ENCODE data around the gene LLGL1. TPM values are rescaled to one million over a fixed set of nuclear protein-coding genes. Genes with fewer than 3 reads are reported as not detected.

The LLGL1 gene
- total RNA-seq, 1 donor from 2014 or later: 70.5 TPM

DNA sequence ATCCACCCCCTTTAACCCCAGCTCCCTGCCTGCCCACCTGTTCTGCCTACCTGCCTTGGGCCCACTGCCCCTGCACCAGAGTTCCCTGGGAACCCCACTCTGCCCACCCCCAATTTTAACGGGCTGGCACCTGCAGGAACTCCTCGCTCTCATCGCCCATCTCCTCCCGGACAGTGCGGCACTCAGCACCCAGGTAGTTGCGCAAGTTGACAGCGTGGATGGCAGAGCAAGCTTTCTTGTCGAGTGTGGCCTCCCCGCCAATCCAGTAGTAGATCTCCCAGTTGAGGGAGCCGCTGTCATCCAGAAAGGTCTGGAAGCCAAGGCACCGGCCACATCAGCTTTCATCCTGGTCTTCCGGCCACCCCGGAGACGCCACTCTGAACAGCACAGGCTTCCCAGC, 25.3 kb downstream of the LLGL1 start:
- Histone ChIP-seq H3K36me3 (no peaks in the 10 kb centered on the region), H3K27ac (no peak overlapping the region), H3K4me2 (no peak overlapping the region), H3K9ac (no peak overlapping the region), H3K9me3 (ENCODE audit: low read depth) (no peaks in the 10 kb centered on the region), H3K27me3 (no peaks in the 10 kb centered on the region), H3K4me3 (no peak overlapping the region), H3K4me1 (peaks cover 9% of the 10 kb centered on the region), H2AFZ (replicated peaks) (no peak overlapping the region), H3K79me2 (ENCODE audit: low read depth) (no peaks in the 10 kb centered on the region), H4K20me1 (ENCODE audit: low read depth) (peaks cover 44% of the 10 kb centered on the region), H3F3A (ENCODE audit: low read depth) (peaks cover 27% of the 10 kb centered on the region)
- H3K4me3 Mint-ChIP-seq: no peak overlapping the region
- H3K27me3 Mint-ChIP-seq (ENCODE audit: insufficient read depth, low read depth): peaks cover 8% of the 10 kb centered on the region
- peaks cover 7% of the 10 kb centered on the region for H3K36me3 Mint-ChIP-seq
- H3K27ac Mint-ChIP-seq: no peak overlapping the region
- no peak for TF ChIP-seq EZH2phosphoT487 (IDR thresholded peaks at IDR 0.05)
- TF ChIP-seq, protein P1, sequence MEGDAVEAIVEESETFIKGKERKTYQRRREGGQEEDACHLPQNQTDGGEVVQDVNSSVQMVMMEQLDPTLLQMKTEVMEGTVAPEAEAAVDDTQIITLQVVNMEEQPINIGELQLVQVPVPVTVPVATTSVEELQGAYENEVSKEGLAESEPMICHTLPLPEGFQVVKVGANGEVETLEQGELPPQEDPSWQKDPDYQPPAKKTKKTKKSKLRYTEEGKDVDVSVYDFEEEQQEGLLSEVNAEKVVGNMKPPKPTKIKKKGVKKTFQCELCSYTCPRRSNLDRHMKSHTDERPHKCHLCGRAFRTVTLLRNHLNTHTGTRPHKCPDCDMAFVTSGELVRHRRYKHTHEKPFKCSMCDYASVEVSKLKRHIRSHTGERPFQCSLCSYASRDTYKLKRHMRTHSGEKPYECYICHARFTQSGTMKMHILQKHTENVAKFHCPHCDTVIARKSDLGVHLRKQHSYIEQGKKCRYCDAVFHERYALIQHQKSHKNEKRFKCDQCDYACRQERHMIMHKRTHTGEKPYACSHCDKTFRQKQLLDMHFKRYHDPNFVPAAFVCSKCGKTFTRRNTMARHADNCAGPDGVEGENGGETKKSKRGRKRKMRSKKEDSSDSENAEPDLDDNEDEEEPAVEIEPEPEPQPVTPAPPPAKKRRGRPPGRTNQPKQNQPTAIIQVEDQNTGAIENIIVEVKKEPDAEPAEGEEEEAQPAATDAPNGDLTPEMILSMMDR (IDR thresholded peaks at IDR 0.05): no peak
- TF ChIP-seq EZH2 (IDR thresholded peaks at IDR 0.05): no peak
- no peaks in the 10 kb centered on the region for H3K9me3 Mint-ChIP-seq
- peaks cover 18% of the 10 kb centered on the region for H3K4me1 Mint-ChIP-seq
- no peak for DNase-seq (ENCODE audit: low spot score)

DNA sequence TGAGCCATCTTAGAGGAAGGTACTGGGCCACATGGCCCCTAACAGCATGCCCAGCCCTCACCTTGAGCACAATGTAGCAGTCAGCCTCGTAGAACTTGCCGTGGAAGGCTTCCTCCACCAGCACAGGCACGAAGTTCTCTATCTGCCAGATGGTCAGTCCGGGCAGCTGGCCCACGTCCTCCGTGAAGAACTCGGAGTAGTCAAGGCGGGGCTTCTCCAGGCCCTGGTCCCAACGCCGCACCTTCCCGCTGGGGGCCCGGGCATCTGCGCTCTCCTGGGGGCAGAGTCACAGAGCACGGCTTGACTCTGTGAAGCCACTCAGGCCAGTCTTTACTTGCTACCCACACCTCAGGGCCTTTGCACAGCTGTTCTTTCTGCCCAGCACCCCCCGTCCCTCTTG, 25.8 kb downstream of the LLGL1 start:
- Histone ChIP-seq H3F3A (ENCODE audit: low read depth) (peaks cover 27% of the 10 kb centered on the region), H4K20me1 (ENCODE audit: low read depth) (peaks cover 44% of the 10 kb centered on the region), H3K79me2 (ENCODE audit: low read depth) (peaks cover 1% of the 10 kb centered on the region), H3K4me1 (peaks cover 9% of the 10 kb centered on the region), H2AFZ (replicated peaks) (no peak overlapping the region), H3K36me3 (no peaks in the 10 kb centered on the region), H3K27me3 (no peaks in the 10 kb centered on the region), H3K27ac (no peak overlapping the region), H3K9me3 (ENCODE audit: low read depth) (no peaks in the 10 kb centered on the region), H3K4me2 (no peak overlapping the region), H3K9ac (no peak overlapping the region), H3K4me3 (no peak overlapping the region)
- Mint-ChIP-seq H3K27ac (no peak overlapping the region), H3K4me3 (no peak overlapping the region), H3K36me3 (peaks cover 9% of the 10 kb centered on the region), H3K4me1 (peaks cover 21% of the 10 kb centered on the region), H3K27me3 (ENCODE audit: insufficient read depth, low read depth) (peaks cover 8% of the 10 kb centered on the region), H3K9me3 (no peaks in the 10 kb centered on the region)
- TF ChIP-seq EZH2phosphoT487 (IDR thresholded peaks at IDR 0.05) (no peak), EZH2 (IDR thresholded peaks at IDR 0.05) (no peak)
- TF ChIP-seq, protein P1 (IDR thresholded peaks at IDR 0.05): no peak
- no peak for DNase-seq (ENCODE audit: low spot score)

DNA sequence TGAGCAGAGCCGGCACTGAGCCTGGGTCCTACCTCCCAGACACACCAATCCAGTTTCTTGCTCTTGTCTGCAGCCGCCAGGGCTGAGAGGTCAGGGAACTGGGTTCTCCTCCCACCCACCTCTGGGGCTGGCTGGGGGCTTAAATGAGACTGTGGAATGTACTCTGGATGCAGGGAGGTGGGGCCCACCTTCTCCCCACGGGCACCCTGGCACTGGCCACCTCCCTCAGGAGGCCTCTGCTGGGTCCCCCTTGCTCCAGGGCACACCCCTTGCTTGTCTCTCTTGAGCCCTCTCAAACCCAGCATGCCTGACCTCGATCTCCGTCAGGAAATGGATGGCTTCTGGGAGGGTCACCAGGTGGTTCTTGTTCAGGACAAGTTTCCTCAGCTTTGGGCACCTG, 26.7 kb downstream of the LLGL1 start:
- H3K4me1 Mint-ChIP-seq: peaks cover 22% of the 10 kb centered on the region
- peaks cover 44% of the 10 kb centered on the region for H4K20me1 ChIP-seq (ENCODE audit: low read depth)
- H2AFZ ChIP-seq (replicated peaks): no peak overlapping the region
- H3K27ac ChIP-seq: no peak overlapping the region
- H3K4me3 ChIP-seq: no peak overlapping the region
- H3K27me3 Mint-ChIP-seq (ENCODE audit: insufficient read depth, low read depth): peaks cover 9% of the 10 kb centered on the region
- H3K27ac Mint-ChIP-seq: no peak overlapping the region
- no peaks in the 10 kb centered on the region for H3K9me3 Mint-ChIP-seq
- no peaks in the 10 kb centered on the region for H3K27me3 ChIP-seq
- peaks cover 8% of the 10 kb centered on the region for H3K36me3 Mint-ChIP-seq
- H3K9ac ChIP-seq: no peak overlapping the region
- peaks cover 5% of the 10 kb centered on the region for H3K4me1 ChIP-seq
- no peak overlapping the region for H3K4me2 ChIP-seq
- no peaks in the 10 kb centered on the region for H3K36me3 ChIP-seq
- H3K9me3 ChIP-seq (ENCODE audit: low read depth): no peaks in the 10 kb centered on the region
- no peak for DNase-seq (ENCODE audit: low spot score)
- no peak for TF ChIP-seq EZH2 (IDR thresholded peaks at IDR 0.05)
- TF ChIP-seq, protein P1 (IDR thresholded peaks at IDR 0.05): no peak
- no peak for TF ChIP-seq EZH2phosphoT487 (IDR thresholded peaks at IDR 0.05)
- H3K79me2 ChIP-seq (ENCODE audit: low read depth): peaks cover 11% of the 10 kb centered on the region
- peaks cover 20% of the 10 kb centered on the region for H3F3A ChIP-seq (ENCODE audit: low read depth)
- no peak overlapping the region for H3K4me3 Mint-ChIP-seq
